HG02885 (cell line): Measurements from ENCODE around the gene AQP12A.
"Not testable (repeated sequence)": the region's sequence is repeated elsewhere in the genome, so short reads cannot be mapped to it uniquely, and the experiment has no call there.

Experiments used
- ATAC-seq: cut with Tn5 transposase; IDR thresholded peaks from one replicate; pipeline ENCODE4 v1.9.1; 2021; ENCODE audit warnings: mild to moderate bottlenecking; ENCODE audit not compliant: unreplicated experiment, poor library complexity

Gene AQP12A

GRCh38 chr2:240686460-240686859 lies 5.2 kb upstream of the AQP12A start:
- no peak for ATAC-seq

- no peak for ATAC-seq
Observed at GRCh38 chr2:240687045-240687740, 4.5 kb upstream of the AQP12A start.

GRCh38 chr2:240687741-240688552 lies 3.7 kb upstream of the AQP12A start:
- ATAC-seq, result no peak

- ATAC-seq, result no peak
Observed at GRCh38 chr2:240688553-240688919, 3.1 kb upstream of the AQP12A start.

- no peak for ATAC-seq
Observed at GRCh38 chr2:240689975-240690374, 1.7 kb upstream of the AQP12A start.

- not testable (repeated sequence) for ATAC-seq
Observed at GRCh38 chr2:240690421-240691074, 1.1 kb upstream of the AQP12A start.

GRCh38 chr2:240691075-240691427 lies 615 bp upstream of the AQP12A start:
- not testable (repeated sequence) for ATAC-seq

- ATAC-seq, result not testable (repeated sequence)
Observed at GRCh38 chr2:240692583-240693561, 1.2 kb downstream of the AQP12A start.

- ATAC-seq, result not testable (repeated sequence)
Observed at GRCh38 chr2:240694304-240694703, 2.6 kb downstream of the AQP12A start.

GRCh38 chr2:240695593-240695992 lies 3.9 kb downstream of the AQP12A start:
- not testable (repeated sequence) for ATAC-seq

GRCh38 chr2:240696469-240696868 lies 4.8 kb downstream of the AQP12A start:
- not testable (repeated sequence) for ATAC-seq

GRCh38 chr2:240698852-240699561 lies 7.3 kb downstream of the AQP12A start:
- ATAC-seq, result not testable (repeated sequence)

GRCh38 chr2:240699835-240700234 lies 8.2 kb downstream of the AQP12A start:
- not testable (repeated sequence) for ATAC-seq

GRCh38 chr2:240700616-240701015 lies 8.9 kb downstream of the AQP12A start:
- not testable (repeated sequence) for ATAC-seq

GRCh38 chr2:240701091-240701735 lies 9.5 kb downstream of the AQP12A start:
- ATAC-seq, result no peak

- no peak for ATAC-seq
Observed at GRCh38 chr2:240701736-240702639, 10.3 kb downstream of the AQP12A start.

GRCh38 chr2:240702640-240703011 lies 11.0 kb downstream of the AQP12A start:
- ATAC-seq, result no peak
